ENCODE data around the gene CELSR2. TPM values are rescaled to one million over a fixed set of nuclear protein-coding genes. Genes with fewer than 3 reads are reported as not detected.

Gene CELSR2
- polyA plus RNA-seq, 2 of the 4 experiments (the other 2 are of a cell fraction), result 2.5 to 5.9 TPM

- no peak for TF ChIP-seq TFCP2L1 (CRISPR knock-in tag; IDR thresholded peaks at IDR 0.05)
- no peak for TF ChIP-seq ELK1 (IDR thresholded peaks at IDR 0.05; ENCODE audit: low read depth, low read length)
- TF ChIP-seq POLR2A (IDR thresholded peaks at IDR 0.05; ENCODE audit: low read length), result no peak
- TF ChIP-seq HOXB13 (CRISPR knock-in tag; IDR thresholded peaks at IDR 0.05; ENCODE audit: low read depth), result no peak
- TF ChIP-seq KDM1A (IDR thresholded peaks at IDR 0.05; ENCODE audit: low read depth), result no peak
- TF ChIP-seq ATOH8 (CRISPR knock-in tag; IDR thresholded peaks at IDR 0.05; ENCODE audit: low read depth), result no peak
- TF ChIP-seq MAX (IDR thresholded peaks at IDR 0.05), result no peak
- no peak for TF ChIP-seq REST (IDR thresholded peaks at IDR 0.05)
- TF ChIP-seq GATA3 (IDR thresholded peaks at IDR 0.05; ENCODE audit: borderline replicate concordance), result no peak
- no peak for TF ChIP-seq FOSB (CRISPR knock-in tag; IDR thresholded peaks at IDR 0.05)
- TF ChIP-seq MAFK (IDR thresholded peaks at IDR 0.05; ENCODE audit: partially characterized antibody), result no peak
- no peak for TF ChIP-seq TP53 (CRISPR knock-in tag; IDR thresholded peaks at IDR 0.05)
- TF ChIP-seq ZNF302 (CRISPR knock-in tag; IDR thresholded peaks at IDR 0.05), result no peak
- TF ChIP-seq HDAC2 (IDR thresholded peaks at IDR 0.05), result no peak
- TF ChIP-seq PBX3 (IDR thresholded peaks at IDR 0.05), result no peak
- no peak for TF ChIP-seq EP300 (IDR thresholded peaks at IDR 0.05)
- TF ChIP-seq HOXB5 (CRISPR knock-in tag; IDR thresholded peaks at IDR 0.05), result no peak
- no peak for TF ChIP-seq CHD4 (IDR thresholded peaks at IDR 0.05; ENCODE audit: borderline replicate concordance)
- peak in 1 of 2 experiments; percentile 23; a peak in 1 of 6 replicates for ATAC-seq
- WGBS (ENCODE audit: missing lambda C conversion rate), result 89% methylated on average over 5 of the region's 7 CpGs
- CTCF ChIA-PET, result interaction anchor here (0.6 to 4.6 kb wide), 6 partner anchors 9 to 278 kb away, joined by 3 to 29 read pairs (median 4); partner anchors contain the start of gene SORT1
- no peak for FAIRE-seq
- H3K4me3 ChIP-seq, result no peak overlapping the region
- peak overlapping the region in 1 of 2 experiments; percentile 69; a peak in 3 of 6 replicates for H3K27ac ChIP-seq
- peak overlapping the region; percentile 53 for H3K4me2 ChIP-seq
- peak in 1 of 2 experiments; percentile 22 for DNase-seq (ENCODE audit: low read depth in 1 of 2, low spot score in 1 of 2)
- POLR2A ChIA-PET, result no interaction called here
- H3K9me3 ChIP-seq, result no peaks in the 10 kb centered on the region
- H3K4me1 ChIP-seq, result peaks cover 15% of the 10 kb centered on the region
These were observed 5.3 kb downstream of the CELSR2 start for GRCh38 chr1:109254621-109255096.

- no peak for FAIRE-seq
- Histone ChIP-seq H3K4me1 (peaks cover 15% of the 10 kb centered on the region), H3K4me2 (no peak overlapping the region), H3K27ac (peak overlapping the region in 1 of 2 experiments; percentile 69; a peak in 2 of 6 replicates), H3K4me3 (no peak overlapping the region), H3K9me3 (no peaks in the 10 kb centered on the region)
- no peak for DNase-seq (ENCODE audit: low read depth in 1 of 2, low spot score in 1 of 2)
- ChIA-PET CTCF (interaction anchor here (0.5 to 4.6 kb wide), 8 partner anchors 9 to 774 kb away, joined by 3 to 29 read pairs (median 4); partner anchors contain the start of gene SORT1), POLR2A (no interaction called here)
- WGBS (ENCODE audit: missing lambda C conversion rate), result 92% methylated on average over 15 of the region's 15 CpGs
- peak in 1 of 2 experiments; percentile 14; a peak in 1 of 6 replicates for ATAC-seq
- TF ChIP-seq HOXB5 (CRISPR knock-in tag; IDR thresholded peaks at IDR 0.05) (no peak), CHD2 (IDR thresholded peaks at IDR 0.05; ENCODE audit: low read length, partially characterized antibody) (no peak), EP300 (IDR thresholded peaks at IDR 0.05) (no peak), EHMT2 (IDR thresholded peaks at IDR 0.05; ENCODE audit: low read depth) (no peak), MAX (IDR thresholded peaks at IDR 0.05) (no peak), E2F6 (IDR thresholded peaks at IDR 0.05; ENCODE audit: borderline replicate concordance, low read depth) (no peak), ESRRA (IDR thresholded peaks at IDR 0.05; ENCODE audit: borderline replicate concordance, low read length) (no peak), EHF (CRISPR knock-in tag; IDR thresholded peaks at IDR 0.05) (no peak), REST (IDR thresholded peaks at IDR 0.05) (no peak), SREBF2 (IDR thresholded peaks at IDR 0.05) (no peak)
These were observed 5.8 kb downstream of the CELSR2 start for GRCh38 chr1:109255097-109255651.

All from A549 (cell line).